Adrenal gland (tissue), 5 donors: Measurements from ENCODE around the gene RTL10.

ENCODE experiments used
- CTCF ChIP-seq, 6 experiments: fragments of 450-650 bp in 4 of 6; fragments of 200-600 bp in 2 of 6; sonication (generic) in 1 of 6; IDR thresholded peaks; 1 replicate in 5 of 6; 2 replicates in 1 of 6; pipeline versions ENCODE4 v1.5.1 to v1.8.0; 2016 to 2021; ENCODE audit warnings: antibody characterized with exemption in 6 of 6, mild to moderate bottlenecking in 2 of 6, moderate library complexity in 1 of 6
- POLR2A ChIP-seq, 2 donors: fragments of 450-650 bp; IDR thresholded peaks; one replicate each; pipeline ENCODE4 v1.6.1; 2017; ENCODE audit warnings: antibody characterized with exemption in 2 of 2, mild to moderate bottlenecking in 2 of 2, moderate library complexity in 1 of 2
- donor health status: DM: no; HTN: no; CAD: no.

GRCh38 chr22:19812910-19813309 is 41.8 kb downstream of the RTL10 start:
- TF ChIP-seq CTCF (IDR thresholded peaks at IDR 0.05), result no peak
- no peak for TF ChIP-seq POLR2A (IDR thresholded peaks at IDR 0.05)
